GM21737 (cell line): ENCODE results near the gene DYNLRB1.
"Not testable (repeated sequence)": the region's sequence is repeated elsewhere in the genome, so short reads cannot be mapped to it uniquely, and the experiment has no call there.

Experiments
- ATAC-seq: cut with Tn5 transposase; IDR thresholded peaks from one replicate; pipeline ENCODE4 v1.9.1; 2021; ENCODE audit warnings: mild to moderate bottlenecking, moderate library complexity; ENCODE audit not compliant: unreplicated experiment

Gene DYNLRB1

DNA sequence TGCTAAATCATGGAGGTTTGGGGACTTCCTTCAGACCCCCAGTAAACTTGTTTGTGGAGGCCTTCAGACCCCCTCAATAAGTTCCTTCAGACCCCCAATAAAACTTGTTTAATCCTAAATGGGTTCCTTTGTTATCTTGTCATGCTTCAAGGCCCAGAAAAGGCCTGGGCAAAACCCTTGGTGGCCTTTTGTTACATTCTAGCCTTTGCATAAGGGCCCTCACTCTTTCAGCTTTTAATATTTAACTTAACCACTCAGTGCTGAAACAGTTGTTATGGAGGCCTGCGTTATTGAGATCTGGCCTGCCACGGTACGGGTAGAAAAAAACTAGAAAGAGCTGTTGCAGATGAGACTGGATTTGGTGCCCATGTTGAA lies 4.3 kb upstream of the DYNLRB1 start:
- no peak for ATAC-seq

DNA sequence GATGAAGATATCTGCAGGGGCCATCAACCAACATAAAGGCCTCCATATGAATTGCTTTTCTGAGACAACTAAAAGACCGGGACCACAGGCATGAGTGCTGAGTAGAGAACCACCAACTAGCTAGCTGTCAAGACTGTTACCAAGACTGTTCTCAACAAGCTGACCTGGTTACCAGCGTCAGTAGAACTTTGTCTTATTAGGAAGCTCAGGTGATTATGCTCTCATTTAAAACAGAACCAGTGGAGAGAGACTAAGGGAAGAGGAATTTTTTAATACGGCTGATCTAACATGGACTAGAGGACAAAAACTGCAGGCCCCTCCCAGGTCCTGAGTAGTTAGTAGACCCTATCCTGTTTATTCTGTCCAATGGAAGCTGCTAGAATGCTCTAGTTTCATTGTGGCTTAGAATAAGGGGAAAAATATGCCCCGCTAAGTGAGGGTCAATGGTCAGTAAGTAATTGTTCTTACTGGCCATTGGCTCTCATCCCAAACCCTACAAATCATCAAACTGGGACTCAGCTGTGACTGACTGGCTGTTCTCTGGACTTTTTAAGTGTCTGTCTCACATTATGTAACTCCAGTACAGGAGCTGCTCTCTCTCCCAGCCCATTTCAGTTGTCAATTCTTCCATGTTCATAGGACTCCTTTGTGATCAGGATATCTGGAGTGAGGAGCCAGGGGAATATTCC lies 3.8 kb upstream of the DYNLRB1 start:
- no peak for ATAC-seq

DNA sequence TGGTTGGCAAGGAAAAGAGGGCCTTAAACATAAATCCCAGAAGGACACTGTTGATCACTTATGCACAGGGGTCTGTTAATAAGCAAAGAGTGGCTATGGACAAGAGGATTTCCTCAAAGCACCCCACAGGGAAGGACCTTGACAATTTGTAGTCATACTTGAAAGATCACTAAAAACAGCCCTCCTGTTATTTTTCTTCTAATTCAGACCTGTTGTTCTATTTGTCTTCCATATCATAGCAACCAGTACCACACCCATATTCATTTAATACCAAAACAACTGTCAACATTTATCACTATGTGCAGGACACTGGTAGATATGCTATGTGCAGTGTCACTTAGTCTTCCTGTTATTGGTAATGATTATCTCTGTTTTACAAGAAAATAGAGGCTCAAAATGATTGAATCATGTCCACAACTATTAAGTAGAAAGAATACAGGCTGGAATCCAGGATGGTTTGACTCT lies 3.2 kb upstream of the DYNLRB1 start:
- no peak for ATAC-seq

DNA sequence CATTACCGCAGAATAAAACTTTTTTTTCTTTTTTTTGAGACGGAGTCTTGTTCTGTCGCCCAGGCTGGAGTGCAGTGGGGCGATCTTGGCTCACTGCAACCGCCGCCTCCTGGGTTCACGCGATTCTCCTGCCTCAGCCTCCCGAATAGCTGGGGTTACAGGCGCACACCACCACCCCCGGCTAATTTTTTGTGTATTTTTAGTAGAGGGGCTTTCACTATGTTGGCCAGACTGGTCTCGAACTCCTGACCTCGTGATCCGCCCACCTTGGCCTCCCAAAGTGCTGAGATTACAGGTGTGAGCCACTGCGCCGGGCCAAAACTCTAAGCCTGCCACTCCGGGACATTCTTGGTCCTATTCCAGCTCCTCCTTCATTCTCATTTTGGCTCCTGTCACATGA lies 2.2 kb upstream of the DYNLRB1 start:
- not testable (repeated sequence) for ATAC-seq

DNA sequence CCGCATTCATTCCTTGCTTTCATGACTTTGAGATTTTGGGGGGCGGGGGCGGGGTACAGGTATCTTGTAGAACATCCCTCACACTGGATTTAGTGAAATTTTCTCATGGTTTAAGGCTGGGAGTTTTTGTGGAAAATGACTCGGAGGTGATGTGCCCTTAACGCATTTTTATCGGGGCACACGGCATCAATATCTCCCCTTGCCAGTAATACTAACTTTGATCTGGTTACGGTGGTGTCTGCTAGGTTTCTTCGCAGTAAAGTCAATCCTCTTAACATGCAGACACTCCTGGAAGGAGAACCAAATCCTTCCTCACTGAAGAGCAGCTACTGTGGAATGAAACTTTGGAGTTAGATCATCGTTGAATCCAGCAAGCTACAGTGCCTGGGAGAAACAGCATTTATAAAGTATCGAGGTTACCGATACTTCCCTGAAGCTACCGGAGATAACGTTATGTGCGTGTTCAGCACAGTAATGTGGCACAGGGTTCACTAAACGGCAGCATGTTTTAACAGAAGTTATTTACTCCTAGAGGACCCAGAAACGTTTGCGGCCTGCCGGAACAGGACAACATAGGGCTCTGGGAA lies 1.2 kb upstream of the DYNLRB1 start:
- ATAC-seq, result no peak

DNA sequence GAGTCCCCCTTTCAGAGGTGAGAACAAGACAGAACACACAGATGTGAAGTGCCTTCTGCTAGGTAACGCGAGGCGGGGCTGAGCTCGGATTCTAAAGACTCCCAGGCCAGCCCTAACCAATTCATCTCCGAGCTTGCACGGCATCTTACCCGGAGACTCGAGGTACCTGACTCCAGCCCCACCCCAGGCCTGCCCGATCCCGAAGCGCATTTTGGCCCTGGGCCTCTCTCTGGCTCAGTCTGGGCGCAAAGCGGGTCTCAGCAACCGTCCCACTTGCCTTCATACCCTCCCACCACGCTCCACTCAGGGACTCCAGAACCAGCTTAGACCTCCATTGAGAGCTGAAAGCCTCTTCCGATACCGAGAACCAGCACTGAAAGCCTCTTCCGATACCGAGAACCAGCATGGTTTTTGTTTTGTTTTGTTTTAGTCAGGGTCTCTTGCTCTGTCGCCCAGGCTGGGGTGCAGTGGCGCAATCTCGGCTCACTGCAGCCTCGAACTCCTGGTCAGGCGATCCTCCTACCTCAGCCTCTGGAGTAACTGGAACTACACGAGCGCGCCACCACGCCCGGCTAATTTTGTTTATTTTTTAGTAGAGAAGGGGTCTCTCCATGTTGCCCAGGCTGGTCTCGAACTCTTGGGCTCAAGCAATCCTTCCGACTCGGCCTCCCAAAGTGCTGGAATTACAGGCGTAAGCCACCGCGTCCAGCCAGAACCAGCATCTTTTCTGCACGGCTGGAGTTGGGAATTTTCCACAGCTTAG lies 557 bp upstream of the DYNLRB1 start:
- ATAC-seq, result peak; percentile 49

DNA sequence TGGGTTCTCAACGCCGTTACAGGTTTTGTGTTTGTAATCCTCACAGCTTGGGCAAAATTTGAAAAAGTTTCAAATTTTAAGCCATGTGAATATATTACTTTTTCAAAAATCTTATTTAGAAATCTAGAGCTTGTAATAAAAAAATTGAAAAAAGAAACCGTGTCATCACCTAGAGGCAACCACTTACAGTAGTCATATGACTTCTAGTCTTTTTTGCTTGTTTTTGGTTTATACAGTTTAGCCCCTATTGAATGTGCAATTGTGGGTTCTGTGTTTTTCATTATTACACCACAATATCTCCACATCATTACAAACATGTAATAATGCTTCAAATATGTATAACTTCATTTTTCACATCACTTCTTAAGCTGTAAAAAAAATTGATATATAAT lies 888 bp downstream of the DYNLRB1 start:
- no peak for ATAC-seq

DNA sequence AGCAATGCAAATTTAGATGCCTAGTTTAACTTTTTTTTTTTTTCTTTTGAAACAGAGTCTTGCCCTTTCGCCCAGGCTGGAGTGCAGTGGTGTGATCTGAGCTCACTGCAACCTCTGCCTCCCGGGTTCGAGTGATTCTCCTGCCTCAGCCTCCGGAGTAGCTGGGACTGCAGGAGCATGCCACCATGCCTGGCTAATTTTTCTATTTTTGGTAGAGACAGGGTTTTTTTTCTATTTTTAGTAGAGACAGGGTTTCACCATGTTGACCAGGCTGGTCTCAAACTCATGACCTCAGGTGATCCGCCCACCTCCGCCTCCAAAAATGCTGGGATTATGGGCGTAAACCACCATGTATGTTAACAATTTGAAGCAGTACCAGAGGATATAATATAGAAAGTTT lies 2.6 kb downstream of the DYNLRB1 start:
- not testable (repeated sequence) for ATAC-seq

DNA sequence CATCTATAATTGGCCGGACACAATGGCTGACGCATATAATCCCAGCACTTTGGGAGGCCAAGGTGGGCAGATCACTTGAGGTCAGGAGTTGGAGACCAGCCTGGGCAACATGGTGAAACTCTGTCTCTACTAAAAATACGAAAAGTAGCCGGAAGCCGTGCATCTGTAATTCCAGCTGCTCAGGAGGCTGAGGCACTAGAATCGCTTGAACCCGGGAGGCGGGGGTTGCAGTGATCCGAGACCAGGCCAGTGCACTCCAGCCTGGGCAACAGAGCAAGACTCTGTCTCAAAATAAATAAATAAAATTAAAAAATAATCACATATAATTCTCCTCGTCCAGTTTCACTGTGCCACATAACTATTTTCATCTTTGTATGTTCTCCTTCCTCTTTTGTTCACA lies 3.6 kb downstream of the DYNLRB1 start:
- not testable (repeated sequence) for ATAC-seq

DNA sequence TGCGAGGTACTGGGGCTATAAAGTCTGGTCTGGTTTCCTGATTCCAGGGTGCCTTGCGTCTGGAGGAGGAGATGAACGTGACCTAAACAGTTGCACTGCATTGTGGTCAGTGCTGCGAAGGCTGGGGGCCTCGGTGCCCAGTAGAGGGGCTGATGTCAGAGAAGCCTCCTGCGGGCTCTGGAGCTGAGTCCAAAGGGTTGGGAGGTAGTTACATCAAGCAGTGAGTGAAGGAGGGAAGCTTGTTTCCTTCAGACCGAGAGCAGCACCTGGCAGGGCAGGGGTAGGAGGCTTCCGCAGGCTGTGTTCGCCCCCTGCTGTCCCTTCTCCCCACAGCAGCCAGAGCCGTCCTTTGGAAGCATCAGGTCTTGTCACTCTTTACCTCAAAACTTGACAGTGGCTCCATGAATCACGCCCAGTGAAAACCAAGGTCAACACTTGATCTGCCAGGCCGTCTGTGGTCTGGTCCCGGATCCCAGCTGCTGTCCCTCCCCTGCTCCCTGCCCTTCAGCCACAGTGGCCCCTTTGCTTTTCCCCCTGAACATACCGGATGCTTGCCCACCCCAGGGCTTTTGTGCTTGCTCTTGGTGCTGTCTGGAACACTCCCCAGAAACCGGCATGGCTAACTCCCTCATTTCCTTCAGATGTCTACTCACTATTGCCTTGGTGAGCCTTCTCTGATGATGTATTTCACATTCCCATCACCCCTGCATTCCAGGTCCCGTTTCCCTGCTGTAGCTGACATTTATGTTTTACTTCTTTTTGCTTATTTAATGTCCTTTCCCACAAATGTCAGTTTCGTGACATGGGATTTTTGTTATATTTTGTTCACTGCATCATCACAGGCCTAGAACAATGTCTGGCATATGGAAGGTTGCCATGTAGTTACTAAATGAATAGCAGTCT lies 7.0 kb downstream of the DYNLRB1 start:
- ATAC-seq, result no peak

DNA sequence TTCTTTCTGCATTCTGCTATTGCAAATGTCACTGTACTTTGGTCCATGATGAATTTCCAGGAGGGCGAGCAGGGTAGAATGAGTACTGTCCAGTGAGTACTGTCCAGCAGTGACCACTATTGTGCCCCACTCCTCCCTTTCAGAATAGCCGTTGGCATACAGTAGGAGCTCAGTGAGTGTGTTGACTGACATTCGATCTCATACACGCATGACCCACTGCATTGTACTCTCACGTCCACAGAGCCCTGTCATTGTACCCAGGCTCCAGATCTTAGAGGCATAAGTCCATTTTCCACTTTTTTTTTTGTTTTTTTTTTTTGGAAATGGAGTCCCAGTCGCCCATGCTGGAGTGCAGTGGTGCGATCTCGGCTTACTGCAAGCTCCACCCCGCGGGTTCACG lies 8.2 kb downstream of the DYNLRB1 start:
- ATAC-seq, result no peak

DNA sequence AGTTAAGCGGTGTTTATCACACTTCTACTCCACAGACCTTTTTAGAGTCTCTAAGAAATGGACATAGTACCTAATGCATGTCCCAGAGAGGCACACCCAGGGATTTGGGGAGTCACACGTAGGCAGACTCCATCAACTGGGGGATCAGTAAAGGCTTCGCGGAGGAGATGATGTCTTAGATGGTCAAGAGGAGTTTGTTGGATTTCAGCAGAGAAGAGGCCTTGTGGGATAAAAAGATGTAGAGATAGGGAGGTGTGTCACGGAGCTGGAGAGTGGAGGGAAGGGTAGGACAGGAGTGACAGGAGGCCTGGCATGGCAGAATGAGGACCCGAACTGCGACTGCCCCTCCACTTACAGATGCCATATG lies 9.1 kb downstream of the DYNLRB1 start:
- no peak for ATAC-seq

DNA sequence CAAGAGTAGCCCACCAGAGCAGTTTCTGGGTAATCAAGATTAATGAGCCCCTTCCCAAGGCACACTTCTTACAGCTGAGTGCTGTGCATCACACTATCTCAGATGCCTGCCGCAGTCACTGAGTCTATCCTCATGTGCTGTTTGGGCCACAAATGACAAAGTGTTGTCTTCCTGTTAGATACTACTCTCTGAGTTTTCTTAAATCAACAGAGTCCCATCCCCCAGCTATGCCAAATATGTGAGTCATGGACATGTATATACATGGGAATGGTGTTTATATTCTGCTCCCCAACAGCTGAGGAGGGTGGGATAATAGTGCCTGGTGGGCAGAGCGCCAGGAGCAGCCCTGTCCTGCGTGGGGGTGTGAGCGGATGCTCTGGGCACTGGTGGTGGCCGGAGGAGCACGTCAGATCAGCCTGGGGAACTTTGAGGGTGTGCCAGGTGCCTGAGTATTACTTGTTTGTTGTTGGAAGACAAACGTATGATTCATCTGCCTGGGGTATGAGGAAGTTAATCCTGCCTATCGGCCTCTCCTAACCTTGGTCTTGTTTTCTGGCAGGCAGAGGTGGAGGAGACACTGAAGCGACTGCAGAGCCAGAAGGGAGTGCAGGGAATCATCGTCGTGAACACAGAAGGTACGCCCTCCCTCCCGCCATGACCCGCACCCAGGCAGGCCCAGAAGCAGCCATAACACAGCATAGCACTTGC lies 9.6 kb downstream of the DYNLRB1 start:
- no peak for ATAC-seq

DNA sequence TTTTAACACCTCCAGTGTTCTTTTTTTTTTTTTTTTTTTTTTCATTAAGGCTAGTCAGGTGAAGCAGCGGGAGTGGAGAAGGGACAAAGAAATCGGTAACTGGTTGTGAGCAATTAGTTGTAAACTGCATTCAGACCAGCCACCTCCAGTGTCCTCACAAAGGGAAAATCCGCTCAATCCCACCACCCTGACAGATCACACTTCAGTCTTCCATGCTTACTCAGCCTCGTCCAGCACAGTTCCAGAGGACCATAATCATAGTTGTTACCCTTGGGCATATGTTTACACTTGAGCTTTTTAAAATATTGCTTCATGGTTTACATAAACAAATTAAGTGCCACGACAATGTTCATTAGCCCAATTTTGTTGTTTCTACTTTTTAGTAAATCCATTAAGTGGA lies 10.2 kb downstream of the DYNLRB1 start:
- ATAC-seq, result no peak

DNA sequence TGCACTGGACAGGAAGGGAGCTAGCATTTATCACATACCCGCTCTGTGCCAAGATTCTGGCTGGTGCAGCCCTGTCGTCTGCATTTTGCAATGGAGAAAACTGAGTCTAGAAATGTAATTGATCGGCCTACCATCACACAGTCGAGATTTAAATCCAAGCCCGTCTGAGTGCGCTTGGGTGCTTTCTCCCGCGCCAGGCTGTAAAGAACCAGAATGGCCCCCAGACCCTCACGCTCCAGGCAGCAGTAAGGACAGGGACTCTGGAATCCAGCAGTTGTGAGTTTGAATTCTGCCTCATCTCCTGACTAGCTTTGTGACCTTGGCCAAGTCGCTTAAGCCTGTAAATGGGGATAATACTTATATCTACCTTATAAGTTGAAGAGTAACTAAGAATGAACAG lies 10.8 kb downstream of the DYNLRB1 start:
- no peak for ATAC-seq

DNA sequence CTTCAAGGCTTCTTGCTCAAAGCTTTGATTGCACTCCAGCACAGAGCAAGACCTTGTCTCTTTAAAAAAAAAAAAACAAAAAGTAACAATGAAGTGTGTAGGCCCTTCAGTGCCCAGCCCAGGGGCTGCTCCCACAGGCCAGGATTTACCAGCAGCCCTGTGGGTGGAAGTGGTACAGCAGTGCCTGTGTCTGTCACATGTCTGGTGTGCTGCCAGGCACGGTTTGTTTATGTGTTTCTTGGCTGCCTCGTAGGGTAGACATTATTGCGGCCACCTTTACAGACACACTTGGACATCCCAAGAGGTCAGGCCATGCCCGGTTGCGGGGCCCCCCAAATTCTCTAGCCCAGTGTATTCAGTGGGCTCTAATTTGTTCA lies 12.7 kb downstream of the DYNLRB1 start:
- no peak for ATAC-seq

DNA sequence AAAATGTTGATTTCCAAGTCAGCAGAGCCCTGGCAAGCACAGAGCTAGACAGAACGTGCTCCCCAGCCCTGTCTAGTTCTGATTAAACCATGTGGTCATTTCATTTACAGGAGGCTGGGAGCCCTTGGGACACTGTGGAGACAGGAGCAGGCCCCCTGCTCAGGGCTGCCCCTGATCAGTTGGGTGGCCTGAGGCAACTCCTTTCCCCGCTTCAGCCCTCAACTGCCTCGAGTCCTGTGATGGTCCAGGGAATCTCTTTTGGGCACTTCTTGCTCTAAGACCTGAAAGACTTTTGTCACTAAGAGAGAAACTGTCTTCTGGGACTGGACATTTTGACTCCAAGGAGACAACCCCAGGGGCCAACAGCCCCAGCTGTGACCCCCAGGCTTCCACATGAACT lies 13.5 kb downstream of the DYNLRB1 start:
- no peak for ATAC-seq

DNA sequence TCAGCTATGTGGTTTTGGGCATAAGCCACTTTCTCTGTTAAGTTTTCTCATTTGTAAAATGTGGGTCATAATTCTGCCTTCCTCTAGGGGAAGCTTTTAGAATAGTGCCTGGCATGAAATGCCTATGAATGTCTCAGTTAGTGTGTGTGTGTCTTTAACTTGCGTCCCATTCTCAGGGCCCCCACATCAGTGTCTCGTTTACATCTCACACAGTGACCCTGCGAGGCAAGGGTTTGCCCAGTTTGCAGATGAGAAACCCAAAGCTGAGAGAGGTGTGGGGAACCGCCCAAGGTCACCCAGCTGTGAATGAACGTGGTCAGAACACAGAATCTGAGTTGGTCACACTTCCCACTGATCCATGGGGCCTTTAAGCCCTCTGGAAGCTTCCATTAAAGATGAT lies 14.1 kb downstream of the DYNLRB1 start:
- ATAC-seq, result no peak

DNA sequence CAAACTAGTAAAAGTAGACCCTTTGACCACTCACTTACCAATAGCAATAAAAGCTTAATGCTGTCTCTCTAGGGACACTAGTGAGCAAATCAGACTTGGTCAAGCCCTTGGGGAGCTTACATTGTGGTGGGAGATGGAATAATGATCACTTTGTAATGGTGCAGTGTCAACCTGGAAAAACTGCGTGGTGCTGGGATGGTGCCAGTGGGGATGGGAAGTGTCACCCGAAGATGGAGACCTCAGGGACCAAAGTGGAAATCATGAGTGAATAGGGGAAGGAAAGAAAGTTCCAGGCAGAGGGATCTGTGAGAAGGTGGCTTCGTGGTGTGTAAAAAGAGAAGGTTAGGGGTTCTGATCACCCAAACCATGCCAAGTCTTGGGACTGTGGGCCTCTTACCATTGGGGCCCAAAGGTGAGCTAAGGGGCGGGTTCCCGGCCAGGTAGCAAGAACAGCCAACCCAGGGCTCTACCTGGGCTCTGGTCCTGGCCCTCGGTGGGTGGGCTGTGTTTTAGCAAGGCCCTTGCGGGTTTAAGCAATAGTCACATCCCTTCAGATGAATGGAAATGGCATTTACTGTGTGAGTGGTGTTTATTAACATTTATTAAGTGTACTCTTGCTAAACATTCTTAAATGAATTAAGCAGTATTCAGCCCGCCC lies 15.5 kb downstream of the DYNLRB1 start:
- no peak for ATAC-seq

DNA sequence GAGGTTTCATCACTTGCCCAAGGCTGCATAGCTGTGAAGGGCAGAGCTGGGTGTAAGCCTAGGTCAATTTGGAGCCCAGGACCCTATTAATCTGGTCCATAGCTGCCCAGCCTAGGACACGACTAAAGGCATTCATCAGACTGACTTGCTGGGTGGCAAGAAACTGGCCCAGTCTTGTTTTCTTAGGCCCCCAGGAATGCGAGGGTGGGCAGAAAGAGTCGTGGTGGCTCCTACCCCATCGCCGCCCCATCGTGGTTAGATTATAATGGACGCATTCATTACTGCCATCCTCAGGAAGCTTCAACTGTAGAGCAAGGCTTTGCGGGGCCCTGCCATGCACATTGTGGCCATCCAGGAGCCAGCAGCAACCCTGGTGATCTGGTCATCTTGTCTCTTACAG lies 16.1 kb downstream of the DYNLRB1 start:
- ATAC-seq, result no peak
